HepG2 (cell line): ENCODE measurements around the gene DEFB129.

Experiments
- CTCF ChIP-seq: sonication (generic); formaldehyde crosslinking; IDR thresholded peaks from 2 replicates; pipeline ENCODE4 v1.5.0; 2020; ENCODE audit warnings: mild to moderate bottlenecking, missing genetic modification reagents, moderate library complexity
- ERF ChIP-seq: IDR thresholded peaks from 2 replicates; pipeline ENCODE4 v1.6.1; 2018; ENCODE audit warnings: missing biosample characterization, missing genetic modification reagents
- RNF2 ChIP-seq: fragments of 450-650 bp; conservative IDR thresholded peaks from 2 replicates; pipeline ENCODE4 v1.6.1; 2016; ENCODE audit warnings: low read depth
- SNAPC4 ChIP-seq: sonication (generic); formaldehyde crosslinking; IDR thresholded peaks from 2 replicates; pipeline ENCODE4 v1.4.0; 2020; ENCODE audit warnings: mild to moderate bottlenecking, missing genetic modification reagents

GRCh38 chr20:242905-243304 lies 15.8 kb downstream of the DEFB129 start:
- TF ChIP-seq SNAPC4 (CRISPR knock-in tag) (no peak), ERF (CRISPR knock-in tag) (no peak), CTCF (no peak), RNF2 (no peak)
